ENCODE measurements around the gene HIC2. TPM values are rescaled to one million over a fixed set of nuclear protein-coding genes. Genes with fewer than 3 reads are reported as not detected.
A peak's percentile ranks its signal among the peaks of the same experiment; 100 is the strongest.
"Not testable (repeated sequence)": the region's sequence is repeated elsewhere in the genome, so short reads cannot be mapped to it uniquely, and the experiment has no call there.

The HIC2 gene
- total RNA-seq, 2 experiments from 2014 or later = 6.8 to 7.0 TPM

- H3K9me3 Mint-ChIP-seq; H3K4me1 Mint-ChIP-seq; H3K36me3 Mint-ChIP-seq; H3K4me3 Mint-ChIP-seq; H3K27ac Mint-ChIP-seq; POLR2A ChIA-PET; ATAC-seq (ENCODE audit: low read depth); DNase-seq; H3K27me3 Mint-ChIP-seq: not testable (repeated sequence)
Observed at GRCh38 chr22:21416375-21416774, 796 bp upstream of the HIC2 start.

- POLR2A ChIA-PET, H3K27ac Mint-ChIP-seq, H3K9me3 Mint-ChIP-seq, H3K36me3 Mint-ChIP-seq, H3K27me3 Mint-ChIP-seq, H3K4me1 Mint-ChIP-seq: not testable (repeated sequence)
- H3K4me3 Mint-ChIP-seq = peak overlapping the region; percentile 49
- ATAC-seq (ENCODE audit: low read depth) = peak; percentile 19
- DNase-seq = peak; percentile 51
Observed at GRCh38 chr22:21417853-21418252, 682 bp downstream of the HIC2 start.

GRCh38 chr22:21418974-21419638 is 1.9 kb downstream of the HIC2 start:
- ATAC-seq (ENCODE audit: low read depth); H3K4me3 Mint-ChIP-seq; H3K4me1 Mint-ChIP-seq; DNase-seq; H3K27ac Mint-ChIP-seq; POLR2A ChIA-PET; H3K27me3 Mint-ChIP-seq; H3K36me3 Mint-ChIP-seq; H3K9me3 Mint-ChIP-seq: not testable (repeated sequence)

- H3K27me3 Mint-ChIP-seq, H3K4me1 Mint-ChIP-seq, H3K36me3 Mint-ChIP-seq, H3K9me3 Mint-ChIP-seq, H3K4me3 Mint-ChIP-seq, DNase-seq, H3K27ac Mint-ChIP-seq, POLR2A ChIA-PET: not testable (repeated sequence)
- ATAC-seq (ENCODE audit: low read depth) = peak; percentile 55
Observed at GRCh38 chr22:21420180-21420763, 3.1 kb downstream of the HIC2 start.

- not testable (repeated sequence) for ATAC-seq (ENCODE audit: low read depth)
Observed at GRCh38 chr22:21424084-21424709, 7.0 kb downstream of the HIC2 start.

GRCh38 chr22:21434378-21435233 is 17.4 kb downstream of the HIC2 start:
- DNase-seq, H3K27ac Mint-ChIP-seq, H3K36me3 Mint-ChIP-seq, POLR2A ChIA-PET, H3K4me3 Mint-ChIP-seq, H3K4me1 Mint-ChIP-seq, H3K9me3 Mint-ChIP-seq, H3K27me3 Mint-ChIP-seq: not testable (repeated sequence)
- ATAC-seq (ENCODE audit: low read depth) = peak; percentile 67

More at GRCh38 chr22:21424084-21424709, 7.0 kb downstream of the HIC2 start:
- H3K4me1 Mint-ChIP-seq, H3K4me3 Mint-ChIP-seq, H3K27ac Mint-ChIP-seq, POLR2A ChIA-PET, H3K36me3 Mint-ChIP-seq, H3K9me3 Mint-ChIP-seq, DNase-seq, H3K27me3 Mint-ChIP-seq: not testable (repeated sequence)

GRCh38 chr22:21435998-21436810 is 19.0 kb downstream of the HIC2 start:
- ATAC-seq (ENCODE audit: low read depth); H3K27ac Mint-ChIP-seq; POLR2A ChIA-PET: not testable (repeated sequence)

GRCh38 chr22:21438013-21438412 is 20.8 kb downstream of the HIC2 start:
- H3K4me3 Mint-ChIP-seq; H3K27ac Mint-ChIP-seq; H3K9me3 Mint-ChIP-seq; H3K4me1 Mint-ChIP-seq; DNase-seq; POLR2A ChIA-PET; ATAC-seq (ENCODE audit: low read depth); H3K36me3 Mint-ChIP-seq; H3K27me3 Mint-ChIP-seq: not testable (repeated sequence)

More at GRCh38 chr22:21435998-21436810, 19.0 kb downstream of the HIC2 start:
- not testable (repeated sequence) for H3K9me3 Mint-ChIP-seq, DNase-seq, H3K4me3 Mint-ChIP-seq, H3K36me3 Mint-ChIP-seq, H3K27me3 Mint-ChIP-seq, H3K4me1 Mint-ChIP-seq

- DNase-seq; POLR2A ChIA-PET; H3K9me3 Mint-ChIP-seq; H3K27me3 Mint-ChIP-seq; H3K4me3 Mint-ChIP-seq; H3K27ac Mint-ChIP-seq; H3K36me3 Mint-ChIP-seq; ATAC-seq (ENCODE audit: low read depth); H3K4me1 Mint-ChIP-seq: not testable (repeated sequence)
Observed at GRCh38 chr22:21440018-21440636, 23.0 kb downstream of the HIC2 start.

- H3K27ac Mint-ChIP-seq; H3K27me3 Mint-ChIP-seq; DNase-seq; ATAC-seq (ENCODE audit: low read depth); POLR2A ChIA-PET; H3K4me3 Mint-ChIP-seq; H3K4me1 Mint-ChIP-seq; H3K9me3 Mint-ChIP-seq; H3K36me3 Mint-ChIP-seq: not testable (repeated sequence)
Observed at GRCh38 chr22:21440676-21441075, 23.5 kb downstream of the HIC2 start.

- H3K4me3 Mint-ChIP-seq; POLR2A ChIA-PET; H3K27me3 Mint-ChIP-seq; H3K4me1 Mint-ChIP-seq; H3K36me3 Mint-ChIP-seq; DNase-seq; H3K27ac Mint-ChIP-seq; ATAC-seq (ENCODE audit: low read depth); H3K9me3 Mint-ChIP-seq: not testable (repeated sequence)
Observed at GRCh38 chr22:21441170-21441569, 24.0 kb downstream of the HIC2 start.

- H3K9me3 Mint-ChIP-seq; H3K4me3 Mint-ChIP-seq; H3K4me1 Mint-ChIP-seq; H3K36me3 Mint-ChIP-seq; H3K27me3 Mint-ChIP-seq; POLR2A ChIA-PET; DNase-seq; H3K27ac Mint-ChIP-seq; ATAC-seq (ENCODE audit: low read depth): not testable (repeated sequence)
Observed at GRCh38 chr22:21442123-21442522, 25.0 kb downstream of the HIC2 start.

GRCh38 chr22:21442646-21443045 is 25.5 kb downstream of the HIC2 start:
- H3K9me3 Mint-ChIP-seq; ATAC-seq (ENCODE audit: low read depth); H3K27ac Mint-ChIP-seq; H3K36me3 Mint-ChIP-seq; DNase-seq; POLR2A ChIA-PET; H3K27me3 Mint-ChIP-seq; H3K4me3 Mint-ChIP-seq; H3K4me1 Mint-ChIP-seq: not testable (repeated sequence)

Data from activated naive CD8-positive, alpha-beta T cell treated with anti-CD3 and anti-CD28 coated beads, Interleukin-2, amount 10 ng/mL, durations not matched to agents 7 days and 5 days (primary cell).